Measurements from ENCODE around the gene PAK2. TPM values are rescaled to one million over a fixed set of nuclear protein-coding genes. Genes with fewer than 3 reads are reported as not detected.
A peak's percentile ranks its signal among the peaks of the same experiment; 100 is the strongest.
"Not testable (repeated sequence)": the region's sequence is repeated elsewhere in the genome, so short reads cannot be mapped to it uniquely, and the experiment has no call there.

PAK2 gene
- total and polyA plus RNA-seq, 12 donors: 15.3 to 62.0 (median 46.8) TPM

- H3K9me3 ChIP-seq (replicated peaks in 1 of 3): no peaks in the 10 kb centered on the region
- DNase-seq: peak; percentile 16 to 55 (median 32)
- peak overlapping the region; percentile 76 to 99 (median 97) for H3K27ac ChIP-seq
- peak overlapping the region; percentile 75 to 100 (median 94) for H3K4me3 ChIP-seq
- peaks cover 9 to 22% of the 10 kb centered on the region in 2 donors for H3K4me1 ChIP-seq (replicated peaks in 1 of 2)
- WGBS, 4 donors: 0 to 1% (median 1%) methylated on average over 18 to 29 of the region's 29 CpGs
- intact Hi-C loops (cut with DNase I): no loop called here
- H3K36me3 ChIP-seq (replicated peaks in 1 of 2): no peaks in the 10 kb centered on the region
- TF ChIP-seq CTCF (IDR thresholded peaks at IDR 0.05) (no peak), POLR2A (IDR thresholded peaks at IDR 0.05) (no peak)
- H3K27me3 ChIP-seq: no peaks in the 10 kb centered on the region
Observed at GRCh38 chr3:196868297-196868661, 128.6 kb downstream of the PAK2 start.

- H3K4me3 ChIP-seq: no peak overlapping the region
- no peak for DNase-seq
- WGBS, 4 donors: 83 to 92% (median 87%) methylated on average over 4 of the region's 4 CpGs
- peaks cover 9 to 22% of the 10 kb centered on the region in 2 donors for H3K4me1 ChIP-seq (replicated peaks in 1 of 2)
- H3K9me3 ChIP-seq (replicated peaks in 1 of 3): no peaks in the 10 kb centered on the region
- H3K27ac ChIP-seq: no peak overlapping the region
- H3K36me3 ChIP-seq (replicated peaks in 1 of 2): no peaks in the 10 kb centered on the region
- intact Hi-C loops (cut with DNase I): loop anchor here in 1 of 2 donors (10.0 kb wide), 1 partner anchor 72 kb away; the partner anchor contains the start of gene NCBP2
- TF ChIP-seq CTCF (IDR thresholded peaks at IDR 0.05): no peak
- TF ChIP-seq POLR2A (IDR thresholded peaks at IDR 0.05): no peak
- no peaks in the 10 kb centered on the region for H3K27me3 ChIP-seq
Observed at GRCh38 chr3:196872316-196872715, 132.7 kb downstream of the PAK2 start.

GRCh38 chr3:196874511-196875094, 134.9 kb downstream of the PAK2 start:
- 93 to 98% (median 96%) methylated on average over 7 of the region's 7 CpGs for WGBS, 4 donors
- H3K4me3 ChIP-seq; DNase-seq; H3K4me1 ChIP-seq (replicated peaks in 1 of 2); H3K27ac ChIP-seq; H3K9me3 ChIP-seq (replicated peaks in 1 of 3); H3K27me3 ChIP-seq; H3K36me3 ChIP-seq (replicated peaks in 1 of 2): not testable (repeated sequence)
- intact Hi-C loops (cut with DNase I): loop anchor here in 1 of 2 donors (10.0 kb wide), 1 partner anchor 70 kb away; the partner anchor contains the start of gene NCBP2

- Histone ChIP-seq H3K36me3 (replicated peaks in 1 of 2) (no peaks in the 10 kb centered on the region), H3K4me1 (replicated peaks in 1 of 2) (peaks cover 0 to 3% of the 10 kb centered on the region in 2 donors), H3K9me3 (replicated peaks in 1 of 3) (no peaks in the 10 kb centered on the region), H3K27me3 (no peaks in the 10 kb centered on the region), H3K4me3 (no peak overlapping the region), H3K27ac (no peak overlapping the region)
- DNase-seq: no peak
- WGBS, 4 donors: 80 to 89% (median 87%) methylated on average over 2 of the region's 2 CpGs
- TF ChIP-seq CTCF (IDR thresholded peaks at IDR 0.05): no peak
- no peak for TF ChIP-seq POLR2A (IDR thresholded peaks at IDR 0.05)
- intact Hi-C loops (cut with DNase I): loop anchor here in 1 of 2 donors (10.0 kb wide), 1 partner anchor 70 kb away; the partner anchor contains the start of gene NCBP2
Observed at GRCh38 chr3:196875258-196875657, 135.6 kb downstream of the PAK2 start.

Small RNAs within 50 kb of the gene (small RNA-seq; reads per million reads assigned to genes)
- gene RNU4-89P (0 reads per million in 2 donors), gene RNU6-42P (0 to 0.24 reads per million in 2 donors), gene RNU6-646P (0 reads per million in 2 donors)

Other genes with a start within 250 kb of the PAK2 start
- 10 to 100 TPM; 10.6 to 22.9 (median 18.9) TPM for gene RNF168, start 236.1 kb upstream of the PAK2 start, total RNA-seq
- gene RNF168, start 236.1 kb upstream of the PAK2 start, polyA plus RNA-seq: 1 to 10 TPM; 4.1 to 9.7 (median 9.4) TPM
- under 1 TPM in 1 of 9 donors, not detected in 8; 0.11 TPM for gene SMCO1, start 224.5 kb upstream of the PAK2 start, total RNA-seq
- gene SMCO1, start 224.5 kb upstream of the PAK2 start, polyA plus RNA-seq: under 1 TPM in 1 of 3 donors, not detected in 2; 0.07 TPM
- 10 to 100 TPM in 4 of 9 donors, 1 to 10 TPM in 5; 1.8 to 14.3 (median 8.7) TPM for gene WDR53, start 171.3 kb upstream of the PAK2 start, total RNA-seq
- gene WDR53, start 171.3 kb upstream of the PAK2 start, polyA plus RNA-seq: 10 to 100 TPM; 14.9 to 27.5 (median 16.5) TPM
- gene FBXO45, start 171.2 kb upstream of the PAK2 start, total RNA-seq: 1 to 10 TPM; 3.2 to 7.9 (median 5.3) TPM
- gene FBXO45, start 171.2 kb upstream of the PAK2 start, polyA plus RNA-seq: 1 to 10 TPM; 1.5 to 8.1 (median 1.8) TPM
- gene NRROS, start 100.2 kb upstream of the PAK2 start, total RNA-seq: 1 to 10 TPM; 1.1 to 9.9 (median 7.6) TPM
- gene NRROS, start 100.2 kb upstream of the PAK2 start, polyA plus RNA-seq: 1 to 10 TPM; 1.2 to 6.8 (median 2.4) TPM
- 10 to 100 TPM in 1 of 9 donors, 1 to 10 TPM in 8; 1.2 to 11.5 (median 3.2) TPM for gene CEP19, start 27.6 kb upstream of the PAK2 start, total RNA-seq
- 1 to 10 TPM in 2 of 3 donors, under 1 TPM in 1; 0.88 to 4.2 (median 2.1) TPM for gene CEP19, start 27.6 kb upstream of the PAK2 start, polyA plus RNA-seq
- 10 to 100 TPM; 17.7 to 33.9 (median 26.3) TPM for gene PIGX, start 27.5 kb upstream of the PAK2 start, total RNA-seq
- 10 to 100 TPM; 10.2 to 30.7 (median 10.8) TPM for gene PIGX, start 27.5 kb upstream of the PAK2 start, polyA plus RNA-seq
- gene SENP5, start 128.1 kb downstream of the PAK2 start, total RNA-seq: 10 to 100 TPM; 15.8 to 41.6 (median 23.9) TPM
- gene SENP5, start 128.1 kb downstream of the PAK2 start, polyA plus RNA-seq: 10 to 100 TPM in 1 of 3 donors, 1 to 10 TPM in 2; 9.1 to 12.3 (median 10.0) TPM
- gene NCBP2, start 202.7 kb downstream of the PAK2 start, total RNA-seq: 10 to 100 TPM; 38.5 to 77.8 (median 60.5) TPM
- 100 to 1,000 TPM in 1 of 3 donors, 10 to 100 TPM in 2; 42.0 to 100 (median 48.4) TPM for gene NCBP2, start 202.7 kb downstream of the PAK2 start, polyA plus RNA-seq
- gene PIGZ, start 229.0 kb downstream of the PAK2 start, total RNA-seq: 1 to 10 TPM in 7 of 9 donors, under 1 TPM in 2; 0.39 to 4.0 (median 2.1) TPM
- 1 to 10 TPM in 2 of 3 donors, under 1 TPM in 1; 0.88 to 2.9 (median 2.0) TPM for gene PIGZ, start 229.0 kb downstream of the PAK2 start, polyA plus RNA-seq